Spleen (tissue), 11 donors: ENCODE measurements around the gene DTX1. TPM values are rescaled to one million over a fixed set of nuclear protein-coding genes. Genes with fewer than 3 reads are reported as not detected.

ENCODE experiments used
- DNase-seq: peaks from one replicate; pipeline ENCODE4 v3.0.0-alpha.2; 2020
- H3K27ac ChIP-seq, 8 donors: fragments of 200-600 bp; sonication (generic) in 7 of 8; 1 replicate in 4 of 8; 2 replicates in 4 of 8; pipeline versions ENCODE4 v1.5.0 to v1.8.0; 2016 to 2021; ENCODE audit warnings: inconsistent platforms in 4 of 8, mild to moderate bottlenecking in 4 of 8, moderate library complexity in 1 of 8
- H3K27me3 ChIP-seq, 7 donors: fragments of 200-600 bp; sonication (generic) in 6 of 7; replicated peaks in 1 of 7; 1 replicate in 4 of 7; 2 replicates in 3 of 7; pipeline versions ENCODE4 v1.5.0 to v1.8.0; 2016 to 2021; ENCODE audit warnings: inconsistent platforms in 3 of 7, mild to moderate bottlenecking in 1 of 7
- H3K36me3 ChIP-seq, 6 donors: fragments of 200-600 bp; sonication (generic) in 5 of 6; 1 replicate in 4 of 6; 2 replicates in 2 of 6; pipeline versions ENCODE4 v1.5.0 to v1.8.0; 2016 to 2021; ENCODE audit warnings: inconsistent platforms in 2 of 6
- H3K4me1 ChIP-seq, 6 donors: fragments of 200-600 bp; sonication (generic) in 5 of 6; 1 replicate in 3 of 6; 2 replicates in 3 of 6; pipeline versions ENCODE4 v1.5.0 to v1.8.0; 2016 to 2021; ENCODE audit warnings: inconsistent platforms in 3 of 6
- H3K4me3 ChIP-seq, 8 donors: fragments of 200-600 bp; sonication (generic) in 7 of 8; 1 replicate in 4 of 8; 2 replicates in 4 of 8; pipeline versions ENCODE4 v1.5.0 to v1.8.0; 2016 to 2021; ENCODE audit warnings: inconsistent platforms in 4 of 8, mild to moderate bottlenecking in 4 of 8, moderate library complexity in 2 of 8
- H3K9me3 ChIP-seq, 8 donors: fragments of 200-600 bp; sonication (generic) in 7 of 8; 1 replicate in 4 of 8; 2 replicates in 4 of 8; pipeline versions ENCODE4 v1.5.0 to v1.8.0; 2016 to 2021; ENCODE audit warnings: inconsistent platforms in 4 of 8
- CTCF ChIP-seq, 11 experiments: fragments of 200-600 bp in 7 of 11; fragments of 450-650 bp in 4 of 11; sonication (generic) in 4 of 11; IDR thresholded peaks in 8 of 11; conservative IDR thresholded peaks in 3 of 11; 1 replicate in 7 of 11; 2 replicates in 4 of 11; pipeline versions ENCODE4 v1.4.0 to v1.8.0; 2016 to 2021; ENCODE audit warnings: antibody characterized with exemption in 11 of 11, inconsistent platforms in 4 of 11, mild to moderate bottlenecking in 1 of 11
- POLR2A ChIP-seq, 3 donors: fragments of 450-650 bp; IDR thresholded peaks; one replicate each; pipeline ENCODE4 v1.5.1; 2017; ENCODE audit warnings: antibody characterized with exemption in 3 of 3, mild to moderate bottlenecking in 1 of 3
- POLR2AphosphoS5 ChIP-seq, 3 donors: sonication (generic); formaldehyde crosslinking; IDR thresholded peaks; one replicate each; pipeline ENCODE4 v1.5.1; 2017; ENCODE audit warnings: antibody characterized with exemption in 3 of 3
- WGBS, 5 donors: extraction: QIAGEN DNeasy Blood & Tissue Kit in 3 of 5; methylation state at CpG; one replicate each; pipeline versions ENCODE4 v1.1.5 to v1.1.7; 2013 to 2018; 5-methylcytosine and 5-hydroxymethylcytosine counted together
- intact Hi-C: fragments of 100-400 bp; cut with DNase I; formaldehyde crosslinking; loops from one replicate; pipeline ENCODE4 v1.15.0; 2023; ENCODE audit warnings: low total_unique reads
- polyA plus RNA-seq, 3 donors: library from polyadenylated mRNA; stranded (reverse); fragments of 200-250 nt; gene quantifications; one replicate each; pipeline ENCODE4 v1.2.1, GENCODE V29; 2013
- total RNA-seq, 7 donors: library from RNA; depleted of rRNA in 3 of 7; stranded (reverse); fragments of >200 nt in 3 of 7; fragmentation: NEBNext Ultra II Directional in 4 of 7; extraction: Animal tissue kit (Norgen Biotek cat#: 25700) in 4 of 7; gene quantifications; one replicate each; pipeline versions ENCODE4 v1.1.0 to v1.2.1, GENCODE V29; 2016 to 2021
- donor health status: healthy with polysubstance abuse.
- donor health status: DM: no; HTN: no; CAD: no; lungs with moderate emphysema.
- donor health status: DM: no; HTN: no; CAD: no.
- donor health status: Bipolar disorder and iron deficiency.
- donor health status: healthy.
- donor health status: DM: no; HTN: no; CAD: no.
- donor health status: DM: yes; HTN: yes; CAD: no.

DTX1 gene
- total and polyA plus RNA-seq, 10 donors, result 53.4 to 141 (median 83.6) TPM

- Histone ChIP-seq H3K27ac (no peak overlapping the region), H3K4me3 (no peak overlapping the region), H3K4me1 (peaks cover 0 to 19% (median 11%) of the 10 kb centered on the region in 6 donors), H3K9me3 (peaks cover 0 to 9% (median 6%) of the 10 kb centered on the region in 8 donors), H3K27me3 (peaks cover 0 to 8% (median 0%) of the 10 kb centered on the region in 7 donors), H3K36me3 (no peaks in the 10 kb centered on the region)
- no peak for TF ChIP-seq POLR2A (IDR thresholded peaks at IDR 0.05)
- TF ChIP-seq CTCF (IDR thresholded peaks at IDR 0.05 in 8 of 11, conservative IDR thresholded peaks at IDR 0.05 in 3 of 11), result no peak
- TF ChIP-seq POLR2AphosphoS5 (IDR thresholded peaks at IDR 0.05), result no peak
- 32 to 43% (median 37%) methylated on average over 8 to 15 of the region's 15 CpGs for WGBS, 5 donors
- intact Hi-C loops, result no loop called here
- DNase-seq, result peak; percentile 56
Measured at GRCh38 chr12:113127791-113128199, 71.3 kb downstream of the DTX1 start.

GRCh38 chr12:113128802-113129663 is 72.5 kb downstream of the DTX1 start:
- peak; percentile 51 for DNase-seq
- H3K36me3 ChIP-seq, result no peaks in the 10 kb centered on the region
- peaks cover 0 to 19% (median 11%) of the 10 kb centered on the region in 6 donors for H3K4me1 ChIP-seq
- 53 to 64% (median 58%) methylated on average over 9 of the region's 9 CpGs for WGBS, 5 donors
- TF ChIP-seq POLR2AphosphoS5 (IDR thresholded peaks at IDR 0.05) (no peak), POLR2A (IDR thresholded peaks at IDR 0.05) (no peak), CTCF (IDR thresholded peaks at IDR 0.05 in 8 of 11, conservative IDR thresholded peaks at IDR 0.05 in 3 of 11) (no peak)
- no peak overlapping the region for H3K4me3 ChIP-seq
- intact Hi-C loops, result no loop called here
- no peak overlapping the region for H3K27ac ChIP-seq
- peaks cover 0 to 9% (median 0%) of the 10 kb centered on the region in 7 donors for H3K27me3 ChIP-seq
- no peaks in the 10 kb centered on the region for H3K9me3 ChIP-seq

- 66 to 78% (median 71%) methylated on average over 11 to 17 of the region's 17 CpGs for WGBS, 5 donors
Measured at GRCh38 chr12:113129664-113130456, 73.3 kb downstream of the DTX1 start.

More at GRCh38 chr12:113129664-113130456, 73.3 kb downstream of the DTX1 start:
- intact Hi-C loops, result no loop called here
- peaks cover 0 to 19% (median 11%) of the 10 kb centered on the region in 6 donors for H3K4me1 ChIP-seq
- H3K4me3 ChIP-seq, result no peak overlapping the region
- no peaks in the 10 kb centered on the region for H3K36me3 ChIP-seq
- peaks cover 0 to 18% (median 0%) of the 10 kb centered on the region in 7 donors for H3K27me3 ChIP-seq
- H3K27ac ChIP-seq, result no peak overlapping the region
- TF ChIP-seq POLR2A (IDR thresholded peaks at IDR 0.05) (no peak), CTCF (IDR thresholded peaks at IDR 0.05 in 8 of 11, conservative IDR thresholded peaks at IDR 0.05 in 3 of 11) (no peak), POLR2AphosphoS5 (IDR thresholded peaks at IDR 0.05) (no peak)
- DNase-seq, result peak; percentile 46
- no peaks in the 10 kb centered on the region for H3K9me3 ChIP-seq
